Activated CD8-positive, alpha-beta memory T cell treated with anti-CD3 and anti-CD28 coated beads for 36 hours (primary cell): ENCODE measurements around the gene SMOC1. TPM values are rescaled to one million over a fixed set of nuclear protein-coding genes. Genes with fewer than 3 reads are reported as not detected.

ENCODE experiments used
- CTCF ChIA-PET: fragments of 350-600 bp; sonication (Branson Sonifier 250); formaldehyde crosslinking; loops from one replicate; lab custom pipeline; 2021; ENCODE audit warnings: antibody characterized with exemption; lab: Charles Lee
- POLR2A ChIA-PET: fragments of 350-600 bp; sonication (Branson Sonifier 250); formaldehyde crosslinking; loops from one replicate; lab custom pipeline; 2021; ENCODE audit warnings: antibody characterized with exemption; lab: Charles Lee
- total RNA-seq, 2 experiments: library from RNA; stranded (reverse); gene quantifications; one replicate each; pipeline ENCODE4 v1.2.3, GENCODE V29; 2021

SMOC1 gene
- total RNA-seq, 2 experiments from 2014 or later = not detected

- ChIA-PET POLR2A (no interaction called here), CTCF (no interaction called here)
Observed at GRCh38 chr14:69960296-69960695, 81.1 kb downstream of the SMOC1 start.

- ChIA-PET CTCF (no interaction called here), POLR2A (no interaction called here)
Observed at GRCh38 chr14:69963966-69964365, 84.8 kb downstream of the SMOC1 start.

- CTCF ChIA-PET = no interaction called here
- POLR2A ChIA-PET = no interaction called here
Observed at GRCh38 chr14:69964841-69965240, 85.6 kb downstream of the SMOC1 start.

- ChIA-PET CTCF (no interaction called here), POLR2A (no interaction called here)
Observed at GRCh38 chr14:69968132-69968531, 88.9 kb downstream of the SMOC1 start.

GRCh38 chr14:69968681-69969080 lies 89.5 kb downstream of the SMOC1 start:
- CTCF ChIA-PET = no interaction called here
- POLR2A ChIA-PET = no interaction called here

GRCh38 chr14:69972755-69973154 lies 93.5 kb downstream of the SMOC1 start:
- CTCF ChIA-PET = no interaction called here
- POLR2A ChIA-PET = no interaction called here

- CTCF ChIA-PET = no interaction called here
- POLR2A ChIA-PET = no interaction called here
Observed at GRCh38 chr14:69973846-69974245, 94.6 kb downstream of the SMOC1 start.

GRCh38 chr14:69979882-69980281 lies 100.7 kb downstream of the SMOC1 start:
- CTCF ChIA-PET = no interaction called here
- POLR2A ChIA-PET = no interaction called here

GRCh38 chr14:69980457-69981425 lies 101.5 kb downstream of the SMOC1 start:
- ChIA-PET CTCF (no interaction called here), POLR2A (no interaction called here)

- CTCF ChIA-PET = no interaction called here
- POLR2A ChIA-PET = no interaction called here
Observed at GRCh38 chr14:69982220-69982839, 103.1 kb downstream of the SMOC1 start.

GRCh38 chr14:69982886-69983285 lies 103.7 kb downstream of the SMOC1 start:
- CTCF ChIA-PET = no interaction called here
- POLR2A ChIA-PET = no interaction called here

GRCh38 chr14:69983317-69983716 lies 104.1 kb downstream of the SMOC1 start:
- POLR2A ChIA-PET = no interaction called here

GRCh38 chr14:69985463-69985862 lies 106.2 kb downstream of the SMOC1 start:
- CTCF ChIA-PET = no interaction called here

More at GRCh38 chr14:69983317-69983716, 104.1 kb downstream of the SMOC1 start:
- CTCF ChIA-PET = no interaction called here

GRCh38 chr14:69986336-69986735 lies 107.1 kb downstream of the SMOC1 start:
- POLR2A ChIA-PET = no interaction called here

More at GRCh38 chr14:69985463-69985862, 106.2 kb downstream of the SMOC1 start:
- POLR2A ChIA-PET = no interaction called here

GRCh38 chr14:69987406-69988121 lies 108.3 kb downstream of the SMOC1 start:
- ChIA-PET CTCF (no interaction called here), POLR2A (no interaction called here)

More at GRCh38 chr14:69986336-69986735, 107.1 kb downstream of the SMOC1 start:
- CTCF ChIA-PET = no interaction called here

GRCh38 chr14:69988979-69989378 lies 109.8 kb downstream of the SMOC1 start:
- ChIA-PET POLR2A (no interaction called here), CTCF (no interaction called here)

GRCh38 chr14:69989622-69990021 lies 110.4 kb downstream of the SMOC1 start:
- ChIA-PET POLR2A (no interaction called here), CTCF (no interaction called here)

GRCh38 chr14:69990323-69990722 lies 111.1 kb downstream of the SMOC1 start:
- ChIA-PET CTCF (no interaction called here), POLR2A (interaction anchor here (0.6 kb wide), 1 partner anchor 24 kb away, joined by 3 read pairs; no protein-coding TSS in a partner anchor)

- ChIA-PET CTCF (no interaction called here), POLR2A (no interaction called here)
Observed at GRCh38 chr14:69991422-69991821, 112.2 kb downstream of the SMOC1 start.

GRCh38 chr14:69992564-69992963 lies 113.3 kb downstream of the SMOC1 start:
- POLR2A ChIA-PET = no interaction called here

More at GRCh38 chr14:69992564-69992963, 113.3 kb downstream of the SMOC1 start:
- CTCF ChIA-PET = no interaction called here
